ENCODE results near the gene CABP2.

Gene CABP2

DNA sequence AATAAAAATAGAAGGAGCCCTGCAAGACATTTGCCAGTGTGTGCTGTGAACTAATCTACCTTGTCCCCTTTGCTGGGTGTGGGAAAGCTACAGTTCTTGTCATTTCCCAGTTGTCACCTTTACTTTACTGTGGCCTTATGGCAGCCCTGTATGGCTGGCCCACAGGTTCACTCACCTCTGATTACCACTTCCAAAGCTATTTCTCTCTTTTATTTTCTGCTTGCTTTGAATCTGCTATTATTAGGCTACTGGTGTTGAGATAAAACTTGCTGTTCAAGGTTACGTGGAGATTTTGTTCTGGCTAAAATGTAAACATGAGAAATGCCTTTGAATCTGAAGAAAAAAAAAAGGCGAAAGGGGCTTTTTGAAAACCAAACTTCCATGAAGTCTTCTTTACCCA is 9.6 kb upstream of the CABP2 start:
- H3K9me3 ChIP-seq (ENCODE audit: low read length), result peaks cover 5% of the 10 kb centered on the region
- no peak overlapping the region for H3K4me3 ChIP-seq (ENCODE audit: low read length)
- no peaks in the 10 kb centered on the region for H3K4me1 ChIP-seq (ENCODE audit: insufficient read depth, low read length)
- H2AFZ ChIP-seq (ENCODE audit: low read depth, low read length), result no peak overlapping the region
- H3K36me3 ChIP-seq (ENCODE audit: insufficient read depth, low read length), result no peaks in the 10 kb centered on the region
- no peaks in the 10 kb centered on the region for H3K27me3 ChIP-seq (ENCODE audit: insufficient read depth, low read length)

DNA sequence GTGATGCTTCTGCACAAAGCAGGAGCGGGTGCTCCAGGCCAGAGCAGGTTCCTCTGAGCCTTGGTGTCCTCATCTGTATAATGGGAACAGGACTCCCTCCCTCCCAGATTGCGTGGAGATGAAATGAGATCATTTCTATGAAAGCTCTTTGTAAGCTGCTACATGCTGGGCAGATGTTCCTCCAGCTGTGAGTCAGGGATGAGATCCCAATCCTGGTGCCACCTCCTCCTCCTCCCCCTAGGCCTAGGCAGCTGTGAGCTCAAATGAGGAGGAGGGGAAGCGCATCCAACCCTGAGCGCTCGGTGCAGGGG is 7.0 kb upstream of the CABP2 start:
- peaks cover 5% of the 10 kb centered on the region for H3K4me1 ChIP-seq (ENCODE audit: insufficient read depth, low read length)
- H3K4me3 ChIP-seq (ENCODE audit: low read length), result no peak overlapping the region
- H2AFZ ChIP-seq (ENCODE audit: low read depth, low read length), result no peak overlapping the region
- H3K36me3 ChIP-seq (ENCODE audit: insufficient read depth, low read length), result no peaks in the 10 kb centered on the region
- H3K27me3 ChIP-seq (ENCODE audit: insufficient read depth, low read length), result no peaks in the 10 kb centered on the region
- peaks cover 7% of the 10 kb centered on the region for H3K9me3 ChIP-seq (ENCODE audit: low read length)

DNA sequence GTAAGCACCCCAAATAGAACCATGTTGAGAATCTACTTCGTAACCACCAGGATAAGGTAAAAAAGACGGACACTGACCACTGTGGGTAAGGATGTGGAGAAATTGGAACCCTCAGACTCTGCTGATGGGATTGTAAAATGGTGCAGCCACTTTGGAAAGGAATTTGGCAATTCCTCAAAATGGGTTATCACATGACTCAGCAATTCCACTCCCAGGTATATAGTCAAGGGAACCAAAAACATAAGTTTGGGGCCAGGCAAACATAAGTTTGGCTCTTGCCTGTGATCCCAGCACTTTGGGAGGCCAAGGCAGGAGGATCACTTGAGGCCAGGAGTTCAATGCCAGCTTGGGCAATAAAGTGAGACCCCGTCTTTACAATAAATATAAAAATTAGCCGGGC is 5.1 kb upstream of the CABP2 start:
- no peaks in the 10 kb centered on the region for H3K36me3 ChIP-seq (ENCODE audit: insufficient read depth, low read length)
- H3K4me1 ChIP-seq (ENCODE audit: insufficient read depth, low read length), result peaks cover 18% of the 10 kb centered on the region
- no peaks in the 10 kb centered on the region for H3K27me3 ChIP-seq (ENCODE audit: insufficient read depth, low read length)
- no peak overlapping the region for H2AFZ ChIP-seq (ENCODE audit: low read depth, low read length)
- H3K4me3 ChIP-seq (ENCODE audit: low read length), result no peak overlapping the region
- peaks cover 3% of the 10 kb centered on the region for H3K9me3 ChIP-seq (ENCODE audit: low read length)

DNA sequence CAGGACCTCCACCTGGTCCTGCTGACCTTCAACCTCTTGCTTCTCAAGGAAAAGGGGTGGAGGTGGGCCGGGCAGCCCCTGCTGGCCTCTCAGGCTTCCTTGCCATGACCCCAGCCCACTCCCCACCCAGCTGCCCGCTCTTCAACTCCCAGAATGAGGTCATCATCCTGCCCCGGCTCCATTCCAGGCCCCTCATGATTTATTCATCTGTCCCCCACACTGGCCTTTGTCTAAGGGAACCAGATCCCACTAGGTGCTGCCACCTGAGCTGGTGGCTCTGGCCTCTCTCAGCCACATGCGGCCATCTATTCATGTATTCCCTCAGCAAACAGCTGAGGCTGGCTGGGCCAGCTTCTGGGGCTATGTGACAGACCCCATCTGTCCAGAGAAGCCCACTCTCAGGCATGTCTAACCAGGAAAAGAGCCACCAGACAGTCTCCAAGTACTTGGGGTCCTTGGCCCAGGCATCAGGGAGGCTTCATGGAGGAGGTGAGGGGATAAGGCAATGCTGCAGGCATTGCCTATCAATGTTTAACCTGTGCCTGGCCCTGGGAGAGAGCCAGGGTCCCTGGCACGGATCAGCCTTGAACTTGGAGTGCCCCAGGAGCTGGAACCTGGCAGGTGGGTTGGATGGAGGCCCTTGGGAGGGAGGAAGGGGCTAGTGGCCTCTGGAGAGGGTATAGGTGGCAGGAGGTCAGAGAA is 2.2 kb upstream of the CABP2 start:
- H3K27me3 ChIP-seq (ENCODE audit: insufficient read depth, low read length), result no peaks in the 10 kb centered on the region
- no peak overlapping the region for H2AFZ ChIP-seq (ENCODE audit: low read depth, low read length)
- peaks cover 18% of the 10 kb centered on the region for H3K4me1 ChIP-seq (ENCODE audit: insufficient read depth, low read length)
- H3K9me3 ChIP-seq (ENCODE audit: low read length), result peaks cover 2% of the 10 kb centered on the region
- no peak overlapping the region for H3K4me3 ChIP-seq (ENCODE audit: low read length)
- no peaks in the 10 kb centered on the region for H3K36me3 ChIP-seq (ENCODE audit: insufficient read depth, low read length)

DNA sequence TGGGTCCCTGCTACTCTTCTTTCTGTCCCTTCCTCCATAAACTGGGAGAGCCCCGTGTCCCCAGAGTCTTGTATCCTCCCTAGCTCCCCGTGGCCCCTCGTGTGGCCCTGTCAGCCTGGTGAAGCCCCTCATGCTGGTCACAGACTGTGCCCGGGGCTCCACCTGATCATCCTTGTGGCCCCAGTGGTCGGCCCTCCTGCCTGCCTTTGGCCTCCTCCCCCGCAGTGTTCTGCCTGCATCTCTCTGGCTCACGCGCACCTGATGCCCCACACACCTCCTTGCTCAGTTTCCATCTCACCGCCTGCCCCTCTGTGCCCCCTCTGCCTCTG is 1.2 kb upstream of the CABP2 start:
- Histone ChIP-seq H3K27me3 (ENCODE audit: insufficient read depth, low read length) (peaks cover 3% of the 10 kb centered on the region), H3K4me3 (ENCODE audit: low read length) (no peak overlapping the region), H3K4me1 (ENCODE audit: insufficient read depth, low read length) (peaks cover 18% of the 10 kb centered on the region), H3K36me3 (ENCODE audit: insufficient read depth, low read length) (no peaks in the 10 kb centered on the region), H2AFZ (ENCODE audit: low read depth, low read length) (no peak overlapping the region), H3K9me3 (ENCODE audit: low read length) (peaks cover 2% of the 10 kb centered on the region)

DNA sequence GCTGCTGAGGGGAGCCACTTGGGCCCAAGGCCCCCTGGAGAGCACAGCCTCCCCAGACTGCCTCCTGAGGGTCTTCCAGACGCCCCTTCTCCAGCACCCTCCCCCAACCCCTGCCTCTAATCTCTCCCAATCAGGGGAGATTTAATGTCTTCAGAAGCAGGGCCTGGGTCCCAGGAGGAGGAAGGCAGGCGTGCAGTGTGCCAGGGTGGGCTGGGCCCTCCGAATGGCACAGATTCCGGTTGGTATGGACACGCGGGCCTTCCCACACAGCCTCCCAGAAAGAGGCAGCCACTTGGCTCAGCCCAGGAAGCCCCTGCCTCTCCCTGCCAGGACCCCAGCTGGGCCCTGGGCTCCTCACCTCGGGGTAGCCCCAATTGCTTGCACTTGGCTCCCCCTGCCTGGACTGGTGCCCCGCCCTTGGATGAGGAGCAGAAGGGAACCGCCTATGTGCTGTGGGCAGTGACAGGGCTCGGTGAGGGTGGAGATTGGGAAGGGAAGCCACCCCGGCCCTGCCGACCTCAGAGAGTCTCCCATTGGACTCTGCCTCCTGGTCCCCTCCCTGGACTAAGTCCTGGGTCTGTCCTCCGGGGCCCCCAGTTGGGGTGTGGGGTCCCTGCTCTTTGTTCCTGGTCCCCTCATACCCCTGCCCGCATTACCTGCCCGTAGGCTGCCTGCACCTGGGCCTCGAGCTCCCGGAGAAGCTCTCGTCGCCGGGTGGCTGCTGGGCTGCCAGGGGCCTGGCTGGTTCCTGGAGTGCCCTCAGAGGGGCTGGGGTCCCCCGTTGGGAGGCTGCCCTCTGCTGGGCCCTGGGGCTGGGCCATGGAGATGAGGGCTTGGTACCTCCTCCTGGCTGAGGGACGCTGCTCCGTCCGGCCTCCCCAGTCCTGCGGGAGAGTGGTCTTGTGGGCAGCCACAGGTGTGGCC is 572 bp upstream of the CABP2 start:
- Histone ChIP-seq H3K4me3 (ENCODE audit: low read length) (no peak overlapping the region), H3K4me1 (ENCODE audit: insufficient read depth, low read length) (peaks cover 18% of the 10 kb centered on the region), H2AFZ (ENCODE audit: low read depth, low read length) (no peak overlapping the region), H3K36me3 (ENCODE audit: insufficient read depth, low read length) (no peaks in the 10 kb centered on the region), H3K27me3 (ENCODE audit: insufficient read depth, low read length) (peaks cover 4% of the 10 kb centered on the region), H3K9me3 (ENCODE audit: low read length) (peaks cover 2% of the 10 kb centered on the region)

DNA sequence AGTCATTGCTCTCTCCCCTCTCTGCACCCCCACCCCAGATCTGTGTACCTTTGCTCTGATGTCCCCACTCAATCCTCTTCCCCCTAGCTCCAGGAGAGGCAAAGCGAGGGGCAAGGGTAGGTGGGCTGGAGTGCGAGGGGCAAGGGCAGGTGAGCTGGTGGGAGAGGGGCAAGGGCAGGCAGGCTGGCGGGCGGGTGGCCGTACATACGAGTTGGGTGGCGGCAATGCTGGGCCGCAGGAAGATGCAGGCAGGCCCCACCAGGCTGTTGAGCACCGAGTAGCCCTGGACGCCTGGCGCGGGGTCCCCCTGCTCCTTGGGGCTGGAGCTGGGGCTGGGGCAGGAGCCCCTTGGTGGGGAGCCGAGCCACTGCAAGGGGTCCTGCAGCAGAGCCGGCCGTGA is 908 bp downstream of the CABP2 start:
- peaks cover 2% of the 10 kb centered on the region for H3K9me3 ChIP-seq (ENCODE audit: low read length)
- H3K4me3 ChIP-seq (ENCODE audit: low read length), result no peak overlapping the region
- no peak overlapping the region for H2AFZ ChIP-seq (ENCODE audit: low read depth, low read length)
- peaks cover 18% of the 10 kb centered on the region for H3K4me1 ChIP-seq (ENCODE audit: insufficient read depth, low read length)
- H3K27me3 ChIP-seq (ENCODE audit: insufficient read depth, low read length), result peaks cover 7% of the 10 kb centered on the region
- H3K36me3 ChIP-seq (ENCODE audit: insufficient read depth, low read length), result no peaks in the 10 kb centered on the region

DNA sequence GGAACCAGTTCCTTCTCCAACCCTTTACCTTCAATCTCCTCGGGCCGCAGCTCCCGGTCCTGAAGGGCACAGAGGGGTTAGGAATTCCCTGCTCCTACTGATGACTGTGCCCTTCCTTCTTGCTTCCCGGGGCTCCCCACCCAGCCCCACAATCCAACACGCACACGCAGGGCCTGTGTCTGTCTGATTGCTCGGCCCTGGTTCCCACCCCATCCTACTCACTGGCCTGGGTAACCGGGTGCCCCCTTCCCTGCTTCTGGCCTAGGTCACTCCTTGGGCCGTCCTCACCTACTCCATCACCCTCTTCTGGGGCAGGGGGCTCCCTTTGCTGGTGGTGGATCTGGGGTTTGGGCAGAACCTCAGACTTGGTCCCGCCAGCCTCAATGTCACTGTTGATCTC is 1.3 kb downstream of the CABP2 start:
- Histone ChIP-seq H2AFZ (ENCODE audit: low read depth, low read length) (no peak overlapping the region), H3K9me3 (ENCODE audit: low read length) (peaks cover 2% of the 10 kb centered on the region), H3K4me1 (ENCODE audit: insufficient read depth, low read length) (peaks cover 18% of the 10 kb centered on the region), H3K27me3 (ENCODE audit: insufficient read depth, low read length) (peaks cover 7% of the 10 kb centered on the region), H3K36me3 (ENCODE audit: insufficient read depth, low read length) (no peaks in the 10 kb centered on the region), H3K4me3 (ENCODE audit: low read length) (no peak overlapping the region)

DNA sequence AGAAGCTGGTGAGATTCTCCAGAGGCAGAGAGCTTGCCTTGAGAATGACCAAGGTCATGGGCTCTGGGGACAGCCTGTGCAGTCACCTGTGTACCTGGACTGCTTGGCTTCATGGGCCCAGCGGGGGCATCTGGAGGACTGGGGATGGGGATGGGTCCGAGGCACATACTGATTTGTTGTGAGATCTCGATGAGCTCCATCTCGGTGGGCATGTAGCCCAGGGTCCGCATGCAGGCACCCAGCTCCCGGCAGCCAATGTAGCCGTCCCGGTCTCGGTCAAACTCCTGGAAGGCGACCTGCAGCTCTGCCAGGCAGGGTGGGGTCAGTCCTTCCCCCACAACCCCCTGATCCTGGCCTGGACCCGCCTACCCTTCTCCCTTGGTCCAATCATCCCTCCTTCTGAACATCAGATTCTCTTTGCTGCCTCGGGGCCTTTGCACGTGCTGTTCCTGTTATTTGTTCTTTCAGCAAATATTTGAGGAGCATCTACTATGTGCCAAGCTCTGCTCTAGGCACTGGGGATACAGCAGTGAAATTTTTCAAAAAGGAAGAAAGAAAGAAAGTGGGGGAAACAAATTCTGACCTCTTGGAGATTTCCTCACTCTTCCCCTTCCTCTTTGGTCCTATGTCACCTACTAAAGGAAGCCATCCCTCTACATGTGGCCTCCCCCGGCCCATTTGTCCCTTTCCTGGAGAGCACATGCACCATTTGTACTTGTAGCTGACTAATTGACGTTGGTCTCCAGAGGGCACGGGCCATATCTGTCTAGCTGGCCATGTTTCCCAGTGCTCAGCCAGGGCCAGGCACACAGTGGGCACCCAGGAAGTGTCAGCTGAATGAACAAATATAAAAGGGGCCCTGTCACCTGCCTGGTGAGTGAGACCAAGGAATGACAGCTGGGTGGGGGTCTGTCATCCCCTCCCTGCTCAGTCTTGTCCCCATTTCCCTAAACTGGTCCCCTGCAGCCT is 2.1 kb downstream of the CABP2 start:
- no peak overlapping the region for H2AFZ ChIP-seq (ENCODE audit: low read depth, low read length)
- H3K4me3 ChIP-seq (ENCODE audit: low read length), result no peak overlapping the region
- peaks cover 18% of the 10 kb centered on the region for H3K4me1 ChIP-seq (ENCODE audit: insufficient read depth, low read length)
- no peaks in the 10 kb centered on the region for H3K9me3 ChIP-seq (ENCODE audit: low read length)
- H3K27me3 ChIP-seq (ENCODE audit: insufficient read depth, low read length), result peaks cover 13% of the 10 kb centered on the region
- no peaks in the 10 kb centered on the region for H3K36me3 ChIP-seq (ENCODE audit: insufficient read depth, low read length)

DNA sequence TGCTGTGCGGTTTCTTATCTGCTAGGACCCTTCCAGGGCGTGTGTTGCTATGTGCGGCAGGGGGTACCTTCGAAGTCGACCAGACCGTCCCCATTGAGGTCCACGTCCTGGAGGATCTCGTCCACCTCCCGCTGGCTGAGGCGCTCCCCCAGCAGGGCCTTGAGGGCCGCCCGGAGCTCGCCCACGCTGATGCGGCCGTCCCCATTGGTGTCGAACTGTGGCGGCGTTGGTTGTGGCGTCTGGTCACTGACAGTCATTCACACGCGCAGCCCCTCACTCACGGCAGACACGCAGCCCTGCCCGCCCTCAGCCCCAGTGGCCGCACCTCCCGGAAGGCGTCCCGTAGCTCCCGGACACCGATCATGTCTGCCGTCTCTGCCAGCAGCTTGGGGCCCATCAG is 3.5 kb downstream of the CABP2 start:
- Histone ChIP-seq H3K4me3 (ENCODE audit: low read length) (no peak overlapping the region), H3K27me3 (ENCODE audit: insufficient read depth, low read length) (peaks cover 17% of the 10 kb centered on the region), H3K36me3 (ENCODE audit: insufficient read depth, low read length) (no peaks in the 10 kb centered on the region), H2AFZ (ENCODE audit: low read depth, low read length) (no peak overlapping the region), H3K9me3 (ENCODE audit: low read length) (no peaks in the 10 kb centered on the region), H3K4me1 (ENCODE audit: insufficient read depth, low read length) (peaks cover 8% of the 10 kb centered on the region)

DNA sequence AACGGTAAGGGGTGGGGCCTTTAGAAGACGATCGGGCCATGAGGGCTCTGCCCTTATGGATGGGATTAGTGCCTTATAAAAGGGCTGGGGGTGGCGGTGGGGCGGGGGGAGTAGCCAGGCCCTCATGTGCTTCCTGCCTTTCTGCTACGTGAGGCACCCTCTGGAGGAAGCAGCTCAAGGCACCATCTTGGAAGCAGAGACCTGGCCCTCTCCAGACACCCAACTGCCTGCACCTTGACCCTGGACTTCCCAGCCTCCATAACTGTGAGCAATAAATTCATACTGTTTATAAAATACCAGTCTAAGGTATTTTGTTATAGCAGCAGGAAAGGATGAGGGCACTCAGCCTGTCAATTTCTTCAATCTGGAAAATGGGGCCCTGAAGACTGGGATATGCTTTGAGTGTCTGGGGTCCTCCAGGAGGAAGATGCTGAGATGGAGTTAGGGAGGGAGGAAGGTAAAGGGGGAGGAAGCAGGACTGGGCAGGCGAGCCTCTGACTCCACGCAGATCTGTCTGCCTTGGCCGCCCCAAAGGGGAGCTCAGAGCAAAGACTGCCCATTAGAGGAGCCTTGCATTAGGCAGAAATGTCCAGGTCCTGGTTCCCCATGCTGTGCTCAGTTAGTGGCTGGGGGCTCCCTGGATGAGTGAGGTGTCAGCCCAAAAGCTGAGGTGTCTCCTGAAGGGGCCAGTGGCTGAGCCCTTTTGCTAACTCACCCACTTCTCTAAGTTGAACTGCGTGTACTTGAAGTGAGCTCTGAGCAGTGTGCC is 5.3 kb downstream of the CABP2 start:
- H2AFZ ChIP-seq (ENCODE audit: low read depth, low read length), result no peak overlapping the region
- H3K4me3 ChIP-seq (ENCODE audit: low read length), result no peak overlapping the region
- H3K9me3 ChIP-seq (ENCODE audit: low read length), result no peaks in the 10 kb centered on the region
- no peaks in the 10 kb centered on the region for H3K36me3 ChIP-seq (ENCODE audit: insufficient read depth, low read length)
- H3K4me1 ChIP-seq (ENCODE audit: insufficient read depth, low read length), result no peaks in the 10 kb centered on the region
- peaks cover 17% of the 10 kb centered on the region for H3K27me3 ChIP-seq (ENCODE audit: insufficient read depth, low read length)

DNA sequence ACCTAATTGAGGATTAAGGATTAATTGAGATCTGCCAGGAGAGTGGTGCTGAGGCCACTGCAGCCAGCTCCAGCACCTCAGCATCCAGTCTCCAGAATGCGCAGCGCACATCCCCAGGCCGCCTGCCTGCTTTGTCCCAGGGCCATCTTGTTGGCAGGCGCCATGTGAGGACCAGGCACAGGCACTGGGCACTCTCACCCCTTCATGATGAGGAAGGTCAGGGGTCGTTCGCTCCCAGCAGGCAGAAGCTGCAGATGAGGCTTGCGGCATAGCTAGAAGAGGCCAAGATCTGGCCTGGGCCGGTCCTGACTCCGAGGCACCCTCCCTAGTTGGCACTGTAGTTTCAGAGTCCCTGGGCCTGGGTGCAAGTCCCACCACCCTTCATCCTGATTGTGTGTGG is 6.4 kb downstream of the CABP2 start:
- Histone ChIP-seq H2AFZ (ENCODE audit: low read depth, low read length) (no peak overlapping the region), H3K4me3 (ENCODE audit: low read length) (no peak overlapping the region), H3K9me3 (ENCODE audit: low read length) (no peaks in the 10 kb centered on the region), H3K36me3 (ENCODE audit: insufficient read depth, low read length) (no peaks in the 10 kb centered on the region), H3K4me1 (ENCODE audit: insufficient read depth, low read length) (no peaks in the 10 kb centered on the region), H3K27me3 (ENCODE audit: insufficient read depth, low read length) (peaks cover 17% of the 10 kb centered on the region)
